ENCODE measurements around the gene FILIP1L.

Gene FILIP1L

DNA sequence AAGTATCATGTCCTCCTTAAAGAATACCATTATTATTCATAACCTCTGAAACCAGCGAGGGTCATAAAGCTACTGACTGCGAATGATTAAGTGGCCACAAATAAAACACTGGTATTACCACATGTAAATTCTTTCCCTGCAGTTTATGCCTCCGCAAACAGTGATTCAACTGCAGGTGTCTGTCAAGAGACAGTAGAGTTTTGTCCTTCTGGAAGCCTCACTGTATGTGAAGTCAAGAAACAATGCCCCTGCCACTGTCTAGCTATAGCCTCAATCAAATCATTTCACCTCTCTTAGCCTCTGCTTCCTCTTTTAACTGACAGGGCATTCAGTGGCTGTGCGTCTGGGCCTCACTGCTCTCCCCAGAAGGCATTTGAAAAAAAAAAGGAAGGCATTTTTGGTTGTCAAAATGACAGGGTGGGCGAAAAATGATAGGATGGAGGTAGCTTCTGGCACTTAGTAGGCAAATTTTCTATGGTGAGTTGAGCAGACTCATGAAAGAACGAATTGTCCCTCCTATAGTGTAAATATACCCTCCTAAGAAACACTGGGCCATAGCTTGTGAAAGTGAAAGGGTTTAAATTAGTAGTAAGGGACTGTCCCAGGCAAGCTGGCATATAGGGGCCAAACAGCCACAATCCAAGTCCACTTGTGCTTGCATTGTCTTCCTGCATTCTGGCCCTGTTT is 66.7 kb downstream of the FILIP1L start:
- Histone ChIP-seq H3K4me1 (ENCODE audit: control insufficient read depth in 1 of 2, insufficient read depth in 2 of 2, low read length in 2 of 2) (peaks cover 12 to 15% of the 10 kb centered on the region in 2 donors), H3K4me3 (ENCODE audit: low read depth in 1 of 2, low read length in 2 of 2) (peak overlapping the region; percentile 11 to 18)

DNA sequence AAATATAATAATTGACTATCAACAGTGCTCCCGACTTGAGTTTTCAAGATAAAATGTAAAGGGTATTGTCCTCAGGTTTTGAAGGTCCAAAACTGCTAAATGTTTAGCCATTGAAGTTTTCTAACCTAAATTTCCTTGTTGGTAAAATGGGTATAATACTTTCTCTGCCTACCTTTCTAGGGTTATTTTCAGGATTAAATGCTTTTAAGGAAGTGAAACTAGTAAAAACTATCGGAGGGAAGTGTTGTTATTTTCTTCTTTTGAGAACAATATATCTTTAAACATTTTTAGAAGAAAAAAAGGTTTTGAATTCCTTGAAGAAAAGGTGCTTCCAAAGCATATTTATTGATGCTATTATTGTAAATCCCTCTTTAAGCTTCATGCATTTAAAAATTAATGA is 67.3 kb downstream of the FILIP1L start:
- Histone ChIP-seq H3K36me3 (ENCODE audit: control insufficient read depth in 1 of 2, insufficient read depth in 2 of 2, low read length in 2 of 2) (no peaks in the 10 kb centered on the region), H3K4me1 (ENCODE audit: control insufficient read depth in 1 of 2, insufficient read depth in 2 of 2, low read length in 2 of 2) (peaks cover 13 to 17% of the 10 kb centered on the region in 2 donors), H3K9me3 (ENCODE audit: control insufficient read depth in 1 of 2, low read length in 2 of 2) (no peaks in the 10 kb centered on the region), H3K27ac (ENCODE audit: low read length) (peak overlapping the region; percentile 64), H3K4me3 (ENCODE audit: low read depth in 1 of 2, low read length in 2 of 2) (no peak overlapping the region), H3K27me3 (ENCODE audit: low read depth, low read length) (no peaks in the 10 kb centered on the region)

More for the DNA sequence above, 66.7 kb downstream of the FILIP1L start:
- Histone ChIP-seq H3K27ac (ENCODE audit: low read length) (peak overlapping the region; percentile 64), H3K9me3 (ENCODE audit: control insufficient read depth in 1 of 2, low read length in 2 of 2) (no peaks in the 10 kb centered on the region), H3K36me3 (ENCODE audit: control insufficient read depth in 1 of 2, insufficient read depth in 2 of 2, low read length in 2 of 2) (no peaks in the 10 kb centered on the region), H3K27me3 (ENCODE audit: low read depth, low read length) (no peaks in the 10 kb centered on the region)

DNA sequence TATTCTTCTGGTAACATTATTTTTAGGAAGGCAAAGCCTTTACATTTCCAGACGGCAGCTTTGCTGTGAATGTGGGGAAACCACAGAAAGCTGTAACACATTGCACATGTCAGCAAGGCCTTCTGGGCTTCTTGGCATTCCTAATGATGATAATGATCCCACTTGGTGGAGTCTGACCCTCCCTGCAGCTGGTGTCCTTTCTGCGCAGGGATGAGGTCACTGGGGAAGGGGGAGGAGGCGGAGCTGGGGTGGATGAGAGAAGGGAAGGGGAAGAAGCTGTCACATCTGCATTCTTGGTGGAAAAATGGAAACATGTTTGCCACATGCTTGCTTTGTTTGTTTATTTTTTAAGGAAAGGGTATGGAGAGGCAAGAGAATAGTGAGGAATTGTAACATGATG is 68.6 kb downstream of the FILIP1L start:
- Histone ChIP-seq H3K36me3 (ENCODE audit: control insufficient read depth in 1 of 2, insufficient read depth in 2 of 2, low read length in 2 of 2) (no peaks in the 10 kb centered on the region), H3K27ac (ENCODE audit: low read length) (peak overlapping the region; percentile 64), H3K4me3 (ENCODE audit: low read depth in 1 of 2, low read length in 2 of 2) (no peak overlapping the region), H3K27me3 (ENCODE audit: low read depth, low read length) (no peaks in the 10 kb centered on the region), H3K9me3 (ENCODE audit: control insufficient read depth in 1 of 2, low read length in 2 of 2) (no peaks in the 10 kb centered on the region), H3K4me1 (ENCODE audit: control insufficient read depth in 1 of 2, insufficient read depth in 2 of 2, low read length in 2 of 2) (peaks cover 13 to 17% of the 10 kb centered on the region in 2 donors)

DNA sequence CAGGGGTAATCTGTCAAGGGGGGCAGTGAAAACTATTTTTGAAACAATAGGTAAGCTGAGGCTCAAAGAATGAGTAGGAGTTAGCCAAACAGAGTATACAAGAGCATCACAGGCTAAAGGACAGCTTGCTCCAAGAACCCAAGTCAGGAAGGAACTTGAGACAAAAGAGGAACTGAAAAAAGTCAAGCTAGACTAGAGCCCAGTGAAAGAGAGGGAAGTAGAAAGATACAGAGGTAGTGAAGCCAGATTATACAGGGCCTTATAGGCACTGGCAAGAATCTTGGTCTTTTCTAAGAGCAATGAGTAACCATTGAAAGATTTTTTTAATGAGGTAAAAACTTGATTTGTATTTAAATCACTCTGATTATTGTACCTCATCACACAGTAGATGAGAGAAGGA is 69.9 kb downstream of the FILIP1L start:
- peaks cover 13 to 17% of the 10 kb centered on the region in 2 donors for H3K4me1 ChIP-seq (ENCODE audit: control insufficient read depth in 1 of 2, insufficient read depth in 2 of 2, low read length in 2 of 2)
- H3K27me3 ChIP-seq (ENCODE audit: low read depth, low read length), result no peaks in the 10 kb centered on the region
- no peaks in the 10 kb centered on the region for H3K36me3 ChIP-seq (ENCODE audit: control insufficient read depth in 1 of 2, insufficient read depth in 2 of 2, low read length in 2 of 2)
- no peak overlapping the region for H3K4me3 ChIP-seq (ENCODE audit: low read depth in 1 of 2, low read length in 2 of 2)
- H3K27ac ChIP-seq (ENCODE audit: low read length), result peak overlapping the region; percentile 60
- no peaks in the 10 kb centered on the region for H3K9me3 ChIP-seq (ENCODE audit: control insufficient read depth in 1 of 2, low read length in 2 of 2)

DNA sequence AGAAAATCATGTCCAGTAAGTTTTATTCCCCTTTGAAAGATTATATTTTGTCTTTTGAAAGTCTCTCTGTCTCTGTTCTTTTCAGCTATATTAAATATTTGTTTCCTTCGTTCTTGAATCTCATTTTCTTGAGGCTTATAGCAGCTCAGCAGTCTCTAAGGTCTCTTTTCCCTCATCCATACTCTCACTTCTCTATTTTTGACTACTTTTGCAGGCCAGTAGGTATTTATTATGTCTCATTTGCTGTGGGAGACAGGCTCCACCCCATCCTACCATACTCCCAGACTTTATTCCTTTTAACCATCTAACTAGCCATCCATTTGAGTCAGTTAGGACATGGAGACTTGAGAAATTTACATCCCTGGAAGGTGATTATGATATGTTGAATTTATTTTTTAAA is 71.0 kb downstream of the FILIP1L start:
- Histone ChIP-seq H3K4me3 (ENCODE audit: low read depth in 1 of 2, low read length in 2 of 2) (peak overlapping the region in 1 of 2 donors; percentile 7), H3K27ac (ENCODE audit: low read length) (peak overlapping the region; percentile 91), H3K9me3 (ENCODE audit: control insufficient read depth in 1 of 2, low read length in 2 of 2) (no peaks in the 10 kb centered on the region), H3K27me3 (ENCODE audit: low read depth, low read length) (no peaks in the 10 kb centered on the region), H3K36me3 (ENCODE audit: control insufficient read depth in 1 of 2, insufficient read depth in 2 of 2, low read length in 2 of 2) (no peaks in the 10 kb centered on the region), H3K4me1 (ENCODE audit: control insufficient read depth in 1 of 2, insufficient read depth in 2 of 2, low read length in 2 of 2) (peaks cover 13 to 14% of the 10 kb centered on the region in 2 donors)

DNA sequence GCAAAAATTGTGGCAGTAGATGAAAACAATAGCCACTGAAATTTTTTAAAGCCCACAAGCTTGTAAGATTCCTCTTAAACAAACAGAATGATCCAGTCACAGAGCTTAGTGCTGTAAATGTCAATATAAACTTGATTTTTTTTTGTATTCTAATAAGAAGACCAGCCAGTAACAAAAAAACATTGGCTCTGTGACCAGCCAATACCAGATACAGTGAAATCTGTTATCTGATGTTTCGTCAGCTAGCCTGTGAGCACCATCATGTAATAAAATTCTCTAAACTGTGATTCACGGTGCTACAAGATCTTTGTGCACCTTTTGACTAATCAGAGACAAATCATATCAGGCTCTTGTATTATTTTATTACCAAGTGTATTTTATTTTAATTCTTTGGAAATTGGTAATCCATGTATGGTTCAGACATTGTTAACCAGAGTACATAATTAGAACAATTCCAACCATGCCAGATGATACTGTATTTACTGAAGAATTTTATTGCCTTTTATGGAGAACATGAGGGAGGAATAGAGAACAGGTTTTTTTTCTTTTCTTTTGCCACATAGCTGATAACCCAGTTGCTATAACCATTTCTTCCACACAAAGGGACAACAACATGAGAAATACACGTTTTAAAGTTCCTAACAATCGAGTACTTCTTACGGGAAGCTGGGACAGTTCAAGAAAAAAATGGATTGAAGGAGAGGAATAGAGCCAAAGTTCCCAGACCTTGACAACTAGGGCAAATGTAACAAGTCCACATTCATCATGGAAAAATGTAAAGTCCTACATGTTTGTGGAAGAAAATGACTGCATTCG is 71.9 kb downstream of the FILIP1L start:
- peak overlapping the region; percentile 91 for H3K27ac ChIP-seq (ENCODE audit: low read length)
- H3K4me3 ChIP-seq (ENCODE audit: low read depth in 1 of 2, low read length in 2 of 2), result peak overlapping the region in 1 of 2 donors; percentile 7
- H3K4me1 ChIP-seq (ENCODE audit: control insufficient read depth in 1 of 2, insufficient read depth in 2 of 2, low read length in 2 of 2), result peaks cover 7 to 9% of the 10 kb centered on the region in 2 donors
- no peaks in the 10 kb centered on the region for H3K27me3 ChIP-seq (ENCODE audit: low read depth, low read length)
- no peaks in the 10 kb centered on the region for H3K36me3 ChIP-seq (ENCODE audit: control insufficient read depth in 1 of 2, insufficient read depth in 2 of 2, low read length in 2 of 2)
- H3K9me3 ChIP-seq (ENCODE audit: control insufficient read depth in 1 of 2, low read length in 2 of 2), result no peaks in the 10 kb centered on the region

DNA sequence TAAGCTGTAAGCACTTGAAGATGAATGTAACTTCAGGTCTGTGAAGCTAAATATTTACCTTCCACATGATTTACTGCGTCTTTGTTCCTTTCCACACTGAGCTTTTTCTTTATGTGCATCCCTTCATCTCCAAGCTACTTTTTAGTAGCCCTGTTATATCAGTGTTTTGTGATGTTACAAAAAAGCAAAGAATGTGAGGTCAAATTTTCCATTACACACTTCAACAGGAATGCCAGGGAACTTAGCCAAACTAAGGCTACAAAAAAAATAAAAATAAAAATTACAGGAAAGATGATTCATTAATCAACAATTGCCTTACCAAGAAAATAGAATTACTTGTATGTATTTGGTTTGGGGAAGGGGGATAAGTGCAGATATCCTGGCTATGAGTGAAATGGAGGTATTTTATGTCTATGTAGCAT is 73.0 kb downstream of the FILIP1L start:
- peak overlapping the region; percentile 91 for H3K27ac ChIP-seq (ENCODE audit: low read length)
- H3K4me3 ChIP-seq (ENCODE audit: low read depth in 1 of 2, low read length in 2 of 2), result peak overlapping the region in 1 of 2 donors; percentile 0
- H3K27me3 ChIP-seq (ENCODE audit: low read depth, low read length), result no peaks in the 10 kb centered on the region
- H3K4me1 ChIP-seq (ENCODE audit: control insufficient read depth in 1 of 2, insufficient read depth in 2 of 2, low read length in 2 of 2), result peaks cover 5 to 6% of the 10 kb centered on the region in 2 donors
- H3K36me3 ChIP-seq (ENCODE audit: control insufficient read depth in 1 of 2, insufficient read depth in 2 of 2, low read length in 2 of 2), result no peaks in the 10 kb centered on the region
- H3K9me3 ChIP-seq (ENCODE audit: control insufficient read depth in 1 of 2, low read length in 2 of 2), result no peaks in the 10 kb centered on the region

DNA sequence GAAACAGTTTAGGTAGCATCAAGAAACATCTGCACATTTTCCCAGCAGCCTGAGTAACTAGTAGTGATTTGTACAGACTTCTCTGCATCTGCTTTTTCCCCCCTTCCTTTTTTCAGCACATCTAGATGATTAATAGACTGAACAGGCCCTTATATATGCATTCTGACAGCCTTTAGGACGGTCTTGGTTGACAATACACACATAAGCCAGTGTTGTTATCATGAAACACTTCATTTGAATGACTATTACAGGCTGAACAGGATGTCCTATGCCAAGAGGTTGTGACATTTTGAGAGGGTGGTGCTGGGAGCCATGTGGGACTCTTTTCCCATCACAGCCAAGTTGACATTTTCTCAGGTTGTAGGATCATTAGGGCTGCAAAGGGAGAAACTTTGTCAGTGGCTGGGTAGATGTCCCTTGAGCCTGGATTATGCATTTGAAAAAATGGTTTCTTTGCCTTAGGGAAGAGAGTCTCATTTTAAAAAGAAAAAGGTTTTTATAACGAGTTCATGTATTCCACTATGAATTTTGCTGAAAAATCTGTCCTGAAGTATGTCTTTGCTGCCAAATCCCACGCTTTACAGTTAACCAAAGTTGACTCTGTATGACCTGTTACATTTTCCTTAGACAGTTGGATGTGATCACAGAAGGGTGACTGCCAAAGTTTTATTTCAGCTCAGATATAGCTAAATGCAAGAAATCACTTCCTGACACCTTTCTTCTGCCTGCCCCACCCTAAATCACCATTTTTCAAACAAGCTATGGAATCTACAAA is 73.7 kb downstream of the FILIP1L start:
- H3K27me3 ChIP-seq (ENCODE audit: low read depth, low read length), result no peaks in the 10 kb centered on the region
- no peaks in the 10 kb centered on the region for H3K36me3 ChIP-seq (ENCODE audit: control insufficient read depth in 1 of 2, insufficient read depth in 2 of 2, low read length in 2 of 2)
- H3K4me3 ChIP-seq (ENCODE audit: low read depth in 1 of 2, low read length in 2 of 2), result peak overlapping the region in 1 of 2 donors; percentile 0
- no peaks in the 10 kb centered on the region for H3K9me3 ChIP-seq (ENCODE audit: control insufficient read depth in 1 of 2, low read length in 2 of 2)
- H3K4me1 ChIP-seq (ENCODE audit: control insufficient read depth in 1 of 2, insufficient read depth in 2 of 2, low read length in 2 of 2), result peaks cover 5 to 6% of the 10 kb centered on the region in 2 donors
- peak overlapping the region; percentile 91 for H3K27ac ChIP-seq (ENCODE audit: low read length)

DNA sequence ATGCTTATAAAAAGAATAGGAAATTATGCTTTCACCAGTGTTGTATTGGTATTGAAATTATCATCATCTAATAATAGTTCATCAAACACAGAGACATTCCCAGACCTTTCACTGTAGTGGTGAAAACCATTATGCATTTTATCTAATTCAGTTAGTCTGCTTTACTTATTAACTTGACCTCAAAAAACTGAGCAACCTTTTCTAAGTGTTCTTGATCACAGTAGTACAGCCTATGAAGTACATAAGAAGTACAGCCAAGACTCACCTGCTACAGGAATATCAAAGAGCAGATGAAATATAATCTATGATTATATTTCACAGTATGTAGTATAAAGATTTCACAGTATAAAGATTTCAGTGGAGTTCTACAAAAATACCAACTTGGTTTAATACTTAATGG is 75.2 kb downstream of the FILIP1L start:
- no peak overlapping the region for H3K27ac ChIP-seq (ENCODE audit: low read length)
- no peaks in the 10 kb centered on the region for H3K36me3 ChIP-seq (ENCODE audit: control insufficient read depth in 1 of 2, insufficient read depth in 2 of 2, low read length in 2 of 2)
- peaks cover 5 to 6% of the 10 kb centered on the region in 2 donors for H3K4me1 ChIP-seq (ENCODE audit: control insufficient read depth in 1 of 2, insufficient read depth in 2 of 2, low read length in 2 of 2)
- no peaks in the 10 kb centered on the region for H3K9me3 ChIP-seq (ENCODE audit: control insufficient read depth in 1 of 2, low read length in 2 of 2)
- no peaks in the 10 kb centered on the region for H3K27me3 ChIP-seq (ENCODE audit: low read depth, low read length)
- H3K4me3 ChIP-seq (ENCODE audit: low read depth in 1 of 2, low read length in 2 of 2), result no peak overlapping the region

DNA sequence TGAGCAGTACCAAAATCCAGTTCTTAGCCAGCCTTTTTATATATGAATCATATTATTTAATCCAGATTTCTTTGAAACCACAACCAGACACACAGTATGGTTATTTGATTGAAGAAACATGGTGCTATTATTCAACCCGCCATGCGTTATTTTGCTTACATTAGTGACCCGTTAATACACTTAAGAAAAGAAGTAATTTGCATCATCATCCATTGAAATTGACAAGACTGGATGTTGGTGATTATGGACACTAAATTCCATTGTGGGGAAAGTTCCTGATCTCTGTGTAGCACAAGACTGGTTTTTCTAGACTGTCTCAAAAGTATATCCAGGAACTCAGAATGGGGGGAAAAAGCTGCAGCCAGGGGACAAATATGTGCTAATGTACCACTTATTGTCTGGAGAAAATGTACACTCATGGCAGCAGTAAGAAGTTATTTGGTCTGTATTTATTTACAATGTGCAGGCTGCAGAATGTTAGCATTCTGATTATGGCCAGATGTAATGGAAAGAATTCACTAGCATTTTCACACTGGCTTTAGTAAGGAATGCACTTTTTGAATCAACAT is 80.3 kb downstream of the FILIP1L start:
- no peak overlapping the region for H3K27ac ChIP-seq (ENCODE audit: low read length)
- no peak overlapping the region for H3K4me3 ChIP-seq (ENCODE audit: low read depth in 1 of 2, low read length in 2 of 2)
- H3K4me1 ChIP-seq (ENCODE audit: control insufficient read depth in 1 of 2, insufficient read depth in 2 of 2, low read length in 2 of 2), result peaks cover 0 to 6% of the 10 kb centered on the region in 2 donors
- no peaks in the 10 kb centered on the region for H3K9me3 ChIP-seq (ENCODE audit: control insufficient read depth in 1 of 2, low read length in 2 of 2)
- no peaks in the 10 kb centered on the region for H3K36me3 ChIP-seq (ENCODE audit: control insufficient read depth in 1 of 2, insufficient read depth in 2 of 2, low read length in 2 of 2)
- no peaks in the 10 kb centered on the region for H3K27me3 ChIP-seq (ENCODE audit: low read depth, low read length)

DNA sequence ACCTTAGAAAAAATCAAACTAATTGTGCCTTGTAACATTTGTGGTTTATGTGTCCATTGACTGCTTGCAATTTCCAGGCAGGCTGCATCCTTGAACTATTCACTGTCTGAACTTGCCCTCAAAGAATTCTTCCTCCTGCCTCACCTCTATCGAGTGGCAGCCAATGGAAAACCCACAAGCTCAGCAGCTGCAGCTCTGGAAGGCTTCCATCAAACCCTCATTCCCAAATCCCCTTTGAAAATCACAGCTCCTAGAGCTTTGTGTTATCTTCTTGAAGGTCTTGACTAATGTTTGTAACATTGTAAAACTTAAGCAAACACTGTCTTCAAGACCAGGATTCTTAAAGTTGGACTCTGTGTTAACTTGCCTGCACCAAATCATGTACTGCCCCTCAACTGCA is 81.1 kb downstream of the FILIP1L start:
- Histone ChIP-seq H3K27ac (ENCODE audit: low read length) (no peak overlapping the region), H3K36me3 (ENCODE audit: control insufficient read depth in 1 of 2, insufficient read depth in 2 of 2, low read length in 2 of 2) (no peaks in the 10 kb centered on the region), H3K4me3 (ENCODE audit: low read depth in 1 of 2, low read length in 2 of 2) (no peak overlapping the region), H3K27me3 (ENCODE audit: low read depth, low read length) (no peaks in the 10 kb centered on the region), H3K9me3 (ENCODE audit: control insufficient read depth in 1 of 2, low read length in 2 of 2) (no peaks in the 10 kb centered on the region), H3K4me1 (ENCODE audit: control insufficient read depth in 1 of 2, insufficient read depth in 2 of 2, low read length in 2 of 2) (peaks cover 0 to 6% of the 10 kb centered on the region in 2 donors)

Data from muscle layer of duodenum (tissue), 2 donors.